ENCODE measurements around the gene MRPL20.
"Not testable (repeated sequence)": the region's sequence is repeated elsewhere in the genome, so short reads cannot be mapped to it uniquely, and the experiment has no call there.

The MRPL20 gene

GRCh38 chr1:1451696-1452364 is 44.7 kb upstream of the MRPL20 start:
- DNase-seq (ENCODE audit: low read depth, low spot score): no peak
- TF ChIP-seq YY1 (IDR thresholded peaks at IDR 0.05; ENCODE audit: insufficient read depth, insufficient read length): no peak
- no peak for TF ChIP-seq ZNF274 (IDR thresholded peaks at IDR 0.05; ENCODE audit: low read depth, low read length)
- no peak for TF ChIP-seq SUZ12 (IDR thresholded peaks at IDR 0.05; ENCODE audit: extremely low read depth, insufficient read depth, insufficient read length)
- Histone ChIP-seq H3K9ac (ENCODE audit: insufficient read length, low read depth) (no peak overlapping the region), H3K9me3 (ENCODE audit: insufficient read depth, low read length) (no peaks in the 10 kb centered on the region), H3K27me3 (ENCODE audit: insufficient read depth, insufficient read length) (no peaks in the 10 kb centered on the region), H3K4me1 (ENCODE audit: insufficient read depth, insufficient read length) (no peaks in the 10 kb centered on the region), H3K36me3 (ENCODE audit: insufficient read depth, insufficient read length, low read length) (no peaks in the 10 kb centered on the region), H3K4me3 (ENCODE audit: insufficient read length, low read depth) (no peak overlapping the region)

GRCh38 chr1:1450616-1451015 is 43.5 kb upstream of the MRPL20 start:
- H3K9me3 ChIP-seq (ENCODE audit: insufficient read depth, low read length); H3K4me1 ChIP-seq (ENCODE audit: insufficient read depth, insufficient read length); DNase-seq (ENCODE audit: low read depth, low spot score); H3K4me3 ChIP-seq (ENCODE audit: insufficient read length, low read depth); H3K36me3 ChIP-seq (ENCODE audit: insufficient read depth, insufficient read length, low read length); H3K9ac ChIP-seq (ENCODE audit: insufficient read length, low read depth); H3K27me3 ChIP-seq (ENCODE audit: insufficient read depth, insufficient read length): not testable (repeated sequence)

DNA sequence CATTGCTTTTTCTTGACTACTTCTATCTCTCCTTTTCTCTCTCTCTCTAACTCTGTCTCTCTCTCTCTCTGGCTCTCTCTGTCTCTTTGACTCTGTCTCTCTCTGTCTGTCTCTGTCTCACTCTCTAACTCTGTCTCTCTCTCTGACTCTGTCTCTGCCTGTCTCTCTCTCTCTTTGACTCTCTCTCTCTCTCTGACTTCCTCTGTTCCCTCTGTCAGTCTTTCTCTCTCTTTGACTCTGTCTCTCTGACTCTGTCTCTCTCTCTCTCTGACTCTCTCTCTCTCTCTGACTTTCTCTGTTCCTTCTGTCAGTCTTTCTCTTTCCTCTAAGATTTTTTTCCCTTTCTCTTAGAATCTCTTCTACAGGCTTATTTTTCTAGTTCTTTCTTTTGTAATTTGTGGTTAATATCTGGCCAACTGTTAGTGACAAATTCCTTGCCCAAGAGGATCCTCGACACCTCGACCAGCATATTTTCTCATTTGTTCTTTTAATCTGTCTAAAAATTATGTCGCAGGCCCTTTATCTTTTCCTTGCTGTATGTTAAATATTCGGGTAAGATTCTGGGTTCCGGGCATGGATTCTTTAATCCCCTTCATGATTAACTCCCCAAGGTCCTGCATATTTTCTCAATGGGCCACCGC is 42.1 kb upstream of the MRPL20 start, which contains the start of gene ATAD3C:
ATAD3C (plus strand) TSS at position 591 of the 641 bp plus-strand sequence. CDS start 995 bp downstream, outside the sequence.
- Histone ChIP-seq H3K4me3 (ENCODE audit: insufficient read length, low read depth) (no peak within 1 kb of the TSS), H3K36me3 (ENCODE audit: insufficient read depth, insufficient read length, low read length) (no peaks in the 10 kb centered on the region), H3K9me3 (ENCODE audit: insufficient read depth, low read length) (no peaks in the 10 kb centered on the region), H3K9ac (ENCODE audit: insufficient read length, low read depth) (no peak within 1 kb of the TSS), H3K27me3 (ENCODE audit: insufficient read depth, insufficient read length) (no peaks in the 10 kb centered on the region), H3K4me1 (ENCODE audit: insufficient read depth, insufficient read length) (no peaks in the 10 kb centered on the region)
- no peak for DNase-seq (ENCODE audit: low read depth, low spot score)
- TF ChIP-seq SUZ12 (IDR thresholded peaks at IDR 0.05; ENCODE audit: extremely low read depth, insufficient read depth, insufficient read length): no peak
- no peak for TF ChIP-seq ZNF274 (IDR thresholded peaks at IDR 0.05; ENCODE audit: low read depth, low read length)
- no peak for TF ChIP-seq YY1 (IDR thresholded peaks at IDR 0.05; ENCODE audit: insufficient read depth, insufficient read length)

DNA sequence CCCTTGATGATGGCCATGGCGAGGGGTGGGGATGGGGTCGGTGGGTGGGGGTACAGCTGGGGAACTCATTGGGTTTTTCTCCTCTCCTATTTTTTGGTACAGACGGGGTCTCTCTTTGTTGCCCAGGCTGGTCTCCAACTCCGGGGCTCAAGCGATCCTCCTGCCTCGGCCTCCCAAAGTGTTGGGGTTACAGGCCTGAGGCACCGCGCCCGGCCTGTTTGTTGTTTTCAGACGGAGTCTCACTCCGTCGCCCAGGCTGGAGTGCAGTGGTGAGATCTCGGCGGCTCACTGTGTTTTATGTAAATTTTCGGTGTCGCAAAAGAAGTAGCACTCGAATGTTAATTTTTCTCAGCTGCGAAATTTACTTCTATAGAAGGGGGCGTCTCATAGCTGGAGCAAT is 39.5 kb upstream of the MRPL20 start:
- not testable (repeated sequence) for DNase-seq (ENCODE audit: low read depth, low spot score); H3K4me1 ChIP-seq (ENCODE audit: insufficient read depth, insufficient read length); H3K27me3 ChIP-seq (ENCODE audit: insufficient read depth, insufficient read length); H3K36me3 ChIP-seq (ENCODE audit: insufficient read depth, insufficient read length, low read length); H3K9me3 ChIP-seq (ENCODE audit: insufficient read depth, low read length); H3K4me3 ChIP-seq (ENCODE audit: insufficient read length, low read depth); H3K9ac ChIP-seq (ENCODE audit: insufficient read length, low read depth)

- H3K9me3 ChIP-seq (ENCODE audit: insufficient read depth, low read length): no peaks in the 10 kb centered on the region
- DNase-seq (ENCODE audit: low read depth, low spot score): no peak
- H3K4me1 ChIP-seq (ENCODE audit: insufficient read depth, insufficient read length): peaks cover 15% of the 10 kb centered on the region
- peaks cover under 1% of the 10 kb centered on the region for H3K27me3 ChIP-seq (ENCODE audit: insufficient read depth, insufficient read length)
- H3K4me3 ChIP-seq (ENCODE audit: insufficient read length, low read depth): no peak overlapping the region
- TF ChIP-seq ZNF274 (IDR thresholded peaks at IDR 0.05; ENCODE audit: low read depth, low read length) (no peak), SUZ12 (IDR thresholded peaks at IDR 0.05; ENCODE audit: extremely low read depth, insufficient read depth, insufficient read length) (no peak), YY1 (IDR thresholded peaks at IDR 0.05; ENCODE audit: insufficient read depth, insufficient read length) (no peak)
- H3K9ac ChIP-seq (ENCODE audit: insufficient read length, low read depth): no peak overlapping the region
- H3K36me3 ChIP-seq (ENCODE audit: insufficient read depth, insufficient read length, low read length): no peaks in the 10 kb centered on the region
Observed at GRCh38 chr1:1442069-1442770, 35.1 kb upstream of the MRPL20 start.

GRCh38 chr1:1441002-1441888 is 34.2 kb upstream of the MRPL20 start:
- peaks cover 10% of the 10 kb centered on the region for H3K27me3 ChIP-seq (ENCODE audit: insufficient read depth, insufficient read length)
- H3K9me3 ChIP-seq (ENCODE audit: insufficient read depth, low read length): no peaks in the 10 kb centered on the region
- no peak overlapping the region for H3K9ac ChIP-seq (ENCODE audit: insufficient read length, low read depth)
- TF ChIP-seq SUZ12 (IDR thresholded peaks at IDR 0.05; ENCODE audit: extremely low read depth, insufficient read depth, insufficient read length) (no peak), YY1 (IDR thresholded peaks at IDR 0.05; ENCODE audit: insufficient read depth, insufficient read length) (no peak), ZNF274 (IDR thresholded peaks at IDR 0.05; ENCODE audit: low read depth, low read length) (no peak)
- peaks cover 21% of the 10 kb centered on the region for H3K4me1 ChIP-seq (ENCODE audit: insufficient read depth, insufficient read length)
- no peak overlapping the region for H3K4me3 ChIP-seq (ENCODE audit: insufficient read length, low read depth)
- no peaks in the 10 kb centered on the region for H3K36me3 ChIP-seq (ENCODE audit: insufficient read depth, insufficient read length, low read length)
- DNase-seq (ENCODE audit: low read depth, low spot score): no peak
